Uterus (tissue), 4 donors: ENCODE data around the gene DSTN. TPM values are rescaled to one million over a fixed set of nuclear protein-coding genes. Genes with fewer than 3 reads are reported as not detected.
A peak's percentile ranks its signal among the peaks of the same experiment; 100 is the strongest.

Source experiments
- DNase-seq, 2 donors: peaks; one replicate each; pipeline ENCODE4 v3.0.0-alpha.2; 2019 to 2020
- H3K27ac ChIP-seq, 2 donors: fragments of 200-600 bp; sonication (generic); 1 replicate in 1 of 2; 2 replicates in 1 of 2; pipeline ENCODE4 v1.5.1; 2016 to 2018
- H3K27me3 ChIP-seq, 2 donors: fragments of 200-600 bp; sonication (generic); one replicate each; pipeline ENCODE4 v1.5.1; 2018 to 2019; ENCODE audit warnings: control low read depth in 1 of 2
- H3K36me3 ChIP-seq, 2 donors: fragments of 200-600 bp; sonication (generic); one replicate each; pipeline ENCODE4 v1.5.1; 2019; ENCODE audit warnings: control low read depth in 1 of 2
- H3K4me1 ChIP-seq, 2 donors: fragments of 200-600 bp; sonication (generic); one replicate each; pipeline ENCODE4 v1.5.1; 2018 to 2019; ENCODE audit warnings: control low read depth in 1 of 2
- H3K4me3 ChIP-seq, 2 donors: fragments of 200-600 bp; sonication (generic); 1 replicate in 1 of 2; 2 replicates in 1 of 2; pipeline ENCODE4 v1.5.1; 2018 to 2019; ENCODE audit warnings: mild to moderate bottlenecking in 1 of 2
- H3K9me3 ChIP-seq, 2 donors: fragments of 200-600 bp; sonication (generic); one replicate each; pipeline ENCODE4 v1.5.1; 2019; ENCODE audit warnings: control low read depth in 1 of 2
- CTCF ChIP-seq, 4 experiments: fragments of 200-600 bp in 2 of 4; fragments of 450-650 bp in 2 of 4; sonication (generic) in 2 of 4; IDR thresholded peaks; one replicate each; pipeline ENCODE4 v1.5.1; 2016 to 2019; ENCODE audit warnings: antibody characterized with exemption in 4 of 4, mild to moderate bottlenecking in 2 of 4, moderate library complexity in 1 of 4
- POLR2A ChIP-seq, 2 donors: fragments of 450-650 bp; IDR thresholded peaks; one replicate each; pipeline ENCODE4 v1.6.1; 2016; ENCODE audit warnings: antibody characterized with exemption in 2 of 2, mild to moderate bottlenecking in 1 of 2, moderate library complexity in 1 of 2
- intact Hi-C: fragments of 100-400 bp; cut with DNase I; formaldehyde crosslinking; loops from one replicate; pipeline ENCODE4 v1.15.1; 2023; ENCODE audit warnings: low total_unique reads
- total RNA-seq, 4 donors: library from RNA; depleted of rRNA in 3 of 4; stranded (reverse); fragments of >200 nt in 3 of 4; gene quantifications; one replicate each; pipeline versions ENCODE4 v1.1.0 to v1.2.4, GENCODE V29; 2014 to 2023
- donor health status: DM: yes; HTN: yes; CAD: no.

DSTN gene
- total RNA-seq, 4 donors from 2014 or later, result 294 to 674 (median 623) TPM

GRCh38 chr20:17651129-17651759, 81.4 kb downstream of the DSTN start:
- peak; percentile 13 to 25 for DNase-seq
- no peak for TF ChIP-seq POLR2A (IDR thresholded peaks at IDR 0.05)
- TF ChIP-seq CTCF (IDR thresholded peaks at IDR 0.05), result no peak
- Histone ChIP-seq H3K36me3 (no peaks in the 10 kb centered on the region), H3K4me3 (no peak overlapping the region), H3K9me3 (no peaks in the 10 kb centered on the region), H3K27me3 (no peaks in the 10 kb centered on the region), H3K27ac (peak overlapping the region; percentile 33 to 41), H3K4me1 (peaks cover 8 to 30% of the 10 kb centered on the region in 2 donors)
- intact Hi-C loops, result no loop called here

DNA sequence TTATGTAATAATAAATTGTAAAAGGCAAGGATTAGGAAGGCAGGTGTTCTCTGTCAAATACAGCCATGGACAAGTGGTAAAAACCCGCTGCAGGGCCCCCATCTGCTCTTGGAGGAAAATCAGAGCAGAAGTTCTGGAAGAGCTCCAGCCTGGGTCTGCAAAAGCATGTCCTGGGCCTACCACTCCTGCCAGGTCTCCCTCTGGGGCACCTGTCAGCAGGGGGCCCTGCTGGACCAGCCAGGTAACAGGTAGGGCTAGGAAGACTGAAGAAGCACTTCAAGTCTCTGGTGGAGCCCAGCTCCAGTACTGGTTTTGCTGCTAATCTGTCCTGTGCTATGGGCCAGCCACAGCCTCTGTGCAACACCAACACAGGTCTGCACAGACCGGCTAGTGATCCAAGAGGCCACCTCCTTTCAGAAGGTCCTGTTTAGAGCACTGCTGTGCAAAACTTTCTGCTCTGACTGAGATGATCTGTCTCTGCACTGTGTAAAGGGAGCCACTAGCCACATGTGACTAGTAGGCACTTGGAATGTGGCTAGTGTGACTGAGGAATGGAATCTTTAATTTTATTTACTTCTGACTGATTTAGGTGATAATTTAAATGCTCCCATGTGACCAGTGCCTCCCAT, 82.0 kb downstream of the DSTN start:
- peak overlapping the region in 1 of 2 donors; percentile 15 for H3K27ac ChIP-seq

DNA sequence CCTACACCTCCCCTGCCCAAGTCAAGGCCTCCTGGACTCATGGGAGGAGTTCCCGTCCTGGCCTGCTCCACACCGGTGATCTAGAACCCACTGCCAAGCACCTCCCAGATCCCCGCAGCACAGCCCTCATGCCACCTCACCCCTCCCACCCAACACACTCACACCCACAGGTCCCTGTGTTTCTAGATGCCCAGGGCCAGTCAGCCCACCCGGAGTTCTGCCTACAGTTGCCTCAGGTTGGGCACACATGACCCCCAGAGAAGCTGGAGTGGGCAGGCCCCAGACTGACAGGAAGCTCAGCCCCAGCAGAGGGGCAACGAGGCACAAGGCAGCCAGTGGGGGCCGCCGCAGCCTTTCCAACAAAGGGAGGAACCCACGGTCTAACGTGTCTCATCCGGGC, 82.5 kb downstream of the DSTN start:
- DNase-seq, result peak; percentile 12 to 13
- Histone ChIP-seq H3K27ac (no peak overlapping the region), H3K27me3 (no peaks in the 10 kb centered on the region), H3K4me3 (no peak overlapping the region), H3K4me1 (peaks cover 8 to 23% of the 10 kb centered on the region in 2 donors), H3K9me3 (no peaks in the 10 kb centered on the region), H3K36me3 (no peaks in the 10 kb centered on the region)
- TF ChIP-seq POLR2A (IDR thresholded peaks at IDR 0.05) (no peak), CTCF (IDR thresholded peaks at IDR 0.05) (no peak)
- intact Hi-C loops, result no loop called here

More for the DNA sequence above, 82.0 kb downstream of the DSTN start:
- H3K4me1 ChIP-seq, result peaks cover 8 to 26% of the 10 kb centered on the region in 2 donors
- no peaks in the 10 kb centered on the region for H3K36me3 ChIP-seq
- no peaks in the 10 kb centered on the region for H3K27me3 ChIP-seq
- TF ChIP-seq CTCF (IDR thresholded peaks at IDR 0.05), result no peak
- TF ChIP-seq POLR2A (IDR thresholded peaks at IDR 0.05), result no peak
- no peak overlapping the region for H3K4me3 ChIP-seq
- DNase-seq, result peak; percentile 13 to 16
- H3K9me3 ChIP-seq, result no peaks in the 10 kb centered on the region
- intact Hi-C loops, result no loop called here

DNA sequence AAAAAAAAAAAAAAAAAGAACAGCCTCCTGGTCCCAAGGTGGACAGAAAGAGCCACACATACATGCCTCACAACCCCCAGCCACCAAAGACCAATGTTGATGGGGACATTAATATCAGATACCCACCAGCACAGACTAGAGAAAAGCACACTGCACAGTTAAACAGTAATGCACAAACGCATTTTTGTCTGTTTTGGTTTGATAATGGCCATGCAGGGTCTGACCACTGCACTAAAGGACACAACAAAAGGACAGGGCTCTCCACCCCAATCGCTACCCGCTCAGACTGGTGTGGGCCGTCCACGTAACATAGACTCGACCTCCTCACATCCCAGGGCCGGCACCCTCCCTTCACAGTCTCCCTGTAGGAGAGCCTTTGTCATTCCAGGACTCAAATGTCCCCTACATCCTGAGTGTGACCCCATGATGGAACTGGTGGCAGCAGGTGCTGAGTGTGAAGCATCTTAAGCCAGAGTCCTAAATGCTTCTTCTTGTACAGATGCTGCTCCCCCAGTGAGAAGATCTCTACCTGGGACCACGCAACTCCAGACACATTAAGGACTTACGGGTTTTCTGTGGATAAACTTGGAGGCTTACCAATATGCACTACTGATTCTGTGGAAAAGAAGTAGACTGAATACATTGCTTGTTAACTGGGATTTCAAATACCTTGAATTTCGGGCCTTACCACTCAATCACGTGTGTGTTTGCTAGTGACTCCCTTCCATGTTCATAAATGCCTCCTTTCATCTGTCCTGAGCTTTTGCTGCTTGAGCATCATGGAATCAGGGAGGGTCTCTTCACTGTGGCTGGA, 84.2 kb downstream of the DSTN start:
- peaks cover 8 to 15% of the 10 kb centered on the region in 2 donors for H3K4me1 ChIP-seq
- no peaks in the 10 kb centered on the region for H3K36me3 ChIP-seq
- peak overlapping the region in 1 of 2 donors; percentile 52 for H3K27ac ChIP-seq
- no peaks in the 10 kb centered on the region for H3K27me3 ChIP-seq
- DNase-seq, result peak; percentile 4 to 9
- intact Hi-C loops, result no loop called here
- no peak for TF ChIP-seq POLR2A (IDR thresholded peaks at IDR 0.05)
- TF ChIP-seq CTCF (IDR thresholded peaks at IDR 0.05), result no peak
- no peak overlapping the region for H3K4me3 ChIP-seq
- no peaks in the 10 kb centered on the region for H3K9me3 ChIP-seq
